HG03457 (cell line): ENCODE measurements around the gene AKAP1.

Experiments
- ATAC-seq: cut with Tn5 transposase; IDR thresholded peaks from one replicate; pipeline ENCODE4 v1.9.1; 2021; ENCODE audit warnings: moderate number of reproducible peaks; ENCODE audit not compliant: unreplicated experiment

Gene AKAP1

DNA sequence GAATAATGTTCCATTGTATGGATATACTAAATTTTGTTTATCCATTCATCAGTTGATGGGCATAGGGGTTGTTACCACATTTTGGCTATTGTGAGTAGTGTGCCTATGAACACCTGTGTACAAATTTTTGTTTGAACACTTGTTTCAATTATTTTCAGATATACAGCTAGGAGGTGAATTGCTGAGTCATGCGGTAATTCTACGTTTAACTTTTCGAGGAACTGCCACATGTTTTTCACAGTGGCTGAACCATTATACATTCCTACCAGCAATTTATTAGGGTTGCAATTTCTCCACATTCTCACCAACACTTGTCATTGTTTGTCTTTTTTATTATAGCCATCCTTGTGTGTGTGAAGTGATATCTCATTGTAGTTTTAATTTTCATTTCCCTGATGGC, 75.6 kb downstream of the AKAP1 start:
- no peak for ATAC-seq

DNA sequence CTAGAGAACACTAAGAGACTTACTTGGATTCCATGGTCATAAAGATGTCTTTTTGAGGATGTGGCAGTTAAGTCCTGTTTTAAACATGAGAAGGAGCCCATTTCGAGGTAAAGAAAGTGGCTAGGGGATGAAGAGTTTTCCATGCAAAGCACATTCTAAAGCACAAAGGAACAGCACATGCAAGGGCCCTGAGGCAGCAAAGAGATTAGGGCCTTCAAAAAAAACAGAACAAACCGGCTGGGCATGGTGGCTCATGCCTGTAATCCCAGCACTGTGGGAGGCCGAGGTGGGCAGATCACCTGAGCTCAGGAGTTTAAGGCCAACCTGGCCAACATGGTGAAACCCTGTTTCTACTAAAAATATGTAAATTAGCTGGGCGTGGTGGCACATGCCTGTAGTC, 79.8 kb downstream of the AKAP1 start:
- no peak for ATAC-seq

DNA sequence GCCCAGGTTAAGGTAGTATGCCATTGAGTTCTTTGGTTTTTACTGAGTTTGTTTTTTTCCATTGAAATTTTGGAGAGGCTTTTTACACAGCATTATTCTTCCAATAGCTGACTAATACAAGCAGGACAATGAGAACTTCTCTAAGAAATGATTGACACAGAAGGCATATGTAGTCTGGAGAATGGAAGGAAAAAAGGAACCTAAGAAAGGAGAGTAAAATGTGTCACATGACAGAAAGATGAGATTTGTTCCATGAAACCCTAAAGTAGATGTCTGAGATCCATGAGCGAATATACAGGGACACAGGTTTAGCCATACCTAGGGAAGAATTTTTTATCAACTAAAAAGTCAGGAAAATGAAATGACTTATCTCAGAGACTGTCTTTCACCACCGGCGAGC, 80.7 kb downstream of the AKAP1 start:
- ATAC-seq, result no peak

DNA sequence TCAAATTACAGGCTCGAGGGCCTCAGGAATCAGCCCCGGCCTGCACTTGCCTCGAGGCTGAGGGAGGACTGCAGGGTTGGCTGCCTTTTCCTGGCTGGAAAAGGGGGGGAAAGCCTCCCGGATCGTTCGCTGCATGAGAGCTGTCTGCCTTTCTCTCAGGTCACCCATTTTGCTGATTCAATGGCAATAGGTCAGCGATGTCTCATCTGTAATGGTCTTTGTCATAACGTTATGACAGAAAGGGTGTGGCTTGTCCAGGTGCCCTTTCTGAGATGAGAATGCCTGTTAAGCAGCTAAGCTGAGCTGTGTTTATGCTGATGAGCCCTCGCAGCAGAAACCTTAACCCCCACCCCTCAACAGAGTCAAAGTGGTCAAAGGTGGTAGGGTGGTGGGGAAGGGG, 81.8 kb downstream of the AKAP1 start:
- ATAC-seq, result no peak

DNA sequence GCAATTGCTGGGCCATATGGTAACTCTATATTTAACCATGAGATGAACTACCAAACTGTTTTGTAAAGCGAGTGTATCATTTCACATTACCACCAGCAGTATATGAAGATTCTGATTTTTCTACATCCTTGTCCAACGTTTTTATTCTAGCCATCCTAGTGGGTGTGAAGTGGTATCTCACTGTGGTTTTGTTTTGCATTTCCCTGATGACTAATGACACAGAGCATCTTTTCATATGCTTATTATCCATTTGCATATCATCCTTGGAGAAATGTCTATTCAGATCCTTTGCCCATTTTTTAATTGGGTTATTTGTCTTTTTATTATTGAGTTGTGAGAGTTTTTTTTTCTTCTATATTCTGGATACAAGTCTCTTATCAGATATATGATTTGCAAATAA, 83.6 kb downstream of the AKAP1 start:
- no peak for ATAC-seq

DNA sequence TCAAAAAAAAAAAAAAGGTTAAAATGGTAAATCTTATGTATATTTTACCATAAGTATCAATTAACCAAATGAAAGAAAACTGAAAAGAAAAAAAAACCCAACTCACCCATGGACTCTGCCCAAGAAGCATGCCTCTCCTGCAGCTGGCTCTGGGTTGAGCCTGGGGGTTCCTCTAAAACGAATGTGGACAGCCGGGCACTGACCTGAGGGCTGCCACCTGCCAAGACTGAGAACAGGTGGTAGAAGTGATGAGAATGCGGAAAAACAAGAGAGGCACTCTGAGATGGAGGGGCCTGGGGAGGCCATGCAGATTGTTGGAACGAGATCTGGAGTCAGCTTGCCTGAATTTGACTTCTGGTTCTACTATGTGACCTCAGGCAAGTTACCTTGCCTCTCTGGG, 85.8 kb downstream of the AKAP1 start:
- ATAC-seq, result no peak
